Upper lobe of left lung (tissue), 4 donors: ENCODE measurements around the gene CFTR.

ENCODE experiments used
- CTCF ChIP-seq, 6 experiments: fragments of 450-650 bp in 4 of 6; fragments of 200-600 bp in 2 of 6; sonication (generic) in 2 of 6; IDR thresholded peaks; one replicate each; pipeline ENCODE4 v1.5.1; 2016 to 2019; ENCODE audit warnings: antibody characterized with exemption in 6 of 6
- POLR2A ChIP-seq, 4 donors: fragments of 450-650 bp; IDR thresholded peaks; one replicate each; pipeline ENCODE4 v1.5.1; 2016 to 2017; ENCODE audit warnings: antibody characterized with exemption in 4 of 4, mild to moderate bottlenecking in 2 of 4

GRCh38 chr7:117648203-117648866, 168.5 kb downstream of the CFTR start:
- TF ChIP-seq CTCF (IDR thresholded peaks at IDR 0.05) (no peak), POLR2A (IDR thresholded peaks at IDR 0.05) (no peak)
